Measurements from ENCODE around the gene NAV3. TPM values are rescaled to one million over a fixed set of nuclear protein-coding genes. Genes with fewer than 3 reads are reported as not detected.
"Not testable (repeated sequence)": the region's sequence is repeated elsewhere in the genome, so short reads cannot be mapped to it uniquely, and the experiment has no call there.

The NAV3 gene
- polyA plus RNA-seq, 1 of the 3 experiments (the other 2 are of a cell fraction) = 10.5 TPM

GRCh38 chr12:78249578-78249977 is 418.9 kb downstream of the NAV3 start:
- POLR2A ChIA-PET = no interaction called here
- Histone ChIP-seq H3F3A (replicated peaks; ENCODE audit: insufficient read depth) (peaks cover 6% of the 10 kb centered on the region), H3K27me3 (ENCODE audit: insufficient read depth) (no peaks in the 10 kb centered on the region), H2AFZ (ENCODE audit: low read depth) (no peak overlapping the region), H3K9me3 (no peaks in the 10 kb centered on the region), H3K4me2 (no peak overlapping the region), H3K4me1 (ENCODE audit: control insufficient read depth in 1 of 2, insufficient read depth in 2 of 2, low read depth in 1 of 2, low read length in 1 of 2) (no peaks in the 10 kb centered on the region), H3K36me3 (replicated peaks in 1 of 2; ENCODE audit: control insufficient read depth in 1 of 2, insufficient read depth in 2 of 2, low read length in 1 of 2) (no peaks in the 10 kb centered on the region), H3K79me2 (ENCODE audit: insufficient read depth) (no peaks in the 10 kb centered on the region), H4K20me1 (ENCODE audit: insufficient read depth) (no peaks in the 10 kb centered on the region), H3K27ac (ENCODE audit: low read depth in 2 of 2, low read length in 1 of 2) (no peak overlapping the region), H3K9ac (no peak overlapping the region), H3K4me3 (ENCODE audit: low read depth in 2 of 2, low read length in 1 of 2) (no peak overlapping the region), H3K9me2 (no peaks in the 10 kb centered on the region)
- WGBS (ENCODE audit: low lambda C conversion rate) = 55% methylated on average over 3 of the region's 3 CpGs
- no peak for TF ChIP-seq FOSL2 (IDR thresholded peaks at IDR 0.05; ENCODE audit: borderline replicate concordance, low read depth)
- TF ChIP-seq EZH2phosphoT487 (IDR thresholded peaks at IDR 0.05; ENCODE audit: borderline replicate concordance, low read depth) = no peak
- no peak for TF ChIP-seq SMC3 (IDR thresholded peaks at IDR 0.05; ENCODE audit: low read depth, low read length)
- no peak for TF ChIP-seq CHD2 (IDR thresholded peaks at IDR 0.05; ENCODE audit: low read length, partially characterized antibody)
- no peak for TF ChIP-seq MEF2A (IDR thresholded peaks at IDR 0.05; ENCODE audit: borderline replicate concordance, low read depth)
- no peak for TF ChIP-seq USF1 (IDR thresholded peaks at IDR 0.05; ENCODE audit: borderline replicate concordance, low read depth)
- no peak for TF ChIP-seq CTCF (IDR thresholded peaks at IDR 0.05)
- no peak for TF ChIP-seq MXI1 (IDR thresholded peaks at IDR 0.05; ENCODE audit: low read depth, low read length)
- TF ChIP-seq, protein P1, sequence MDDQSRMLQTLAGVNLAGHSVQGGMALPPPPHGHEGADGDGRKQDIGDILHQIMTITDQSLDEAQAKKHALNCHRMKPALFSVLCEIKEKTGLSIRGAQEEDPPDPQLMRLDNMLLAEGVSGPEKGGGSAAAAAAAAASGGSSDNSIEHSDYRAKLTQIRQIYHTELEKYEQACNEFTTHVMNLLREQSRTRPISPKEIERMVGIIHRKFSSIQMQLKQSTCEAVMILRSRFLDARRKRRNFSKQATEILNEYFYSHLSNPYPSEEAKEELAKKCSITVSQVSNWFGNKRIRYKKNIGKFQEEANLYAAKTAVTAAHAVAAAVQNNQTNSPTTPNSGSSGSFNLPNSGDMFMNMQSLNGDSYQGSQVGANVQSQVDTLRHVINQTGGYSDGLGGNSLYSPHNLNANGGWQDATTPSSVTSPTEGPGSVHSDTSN (IDR thresholded peaks at IDR 0.05) = no peak
- TF ChIP-seq FOXM1 (IDR thresholded peaks at IDR 0.05; ENCODE audit: low read depth) = no peak
- TF ChIP-seq, protein P2, sequence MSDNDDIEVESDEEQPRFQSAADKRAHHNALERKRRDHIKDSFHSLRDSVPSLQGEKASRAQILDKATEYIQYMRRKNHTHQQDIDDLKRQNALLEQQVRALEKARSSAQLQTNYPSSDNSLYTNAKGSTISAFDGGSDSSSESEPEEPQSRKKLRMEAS (IDR thresholded peaks at IDR 0.05; ENCODE audit: low read depth) = no peak
- no peak for TF ChIP-seq NFIC (IDR thresholded peaks at IDR 0.05; ENCODE audit: borderline replicate concordance)
- no peak for TF ChIP-seq TAF1 (IDR thresholded peaks at IDR 0.05; ENCODE audit: borderline replicate concordance, low read depth, low read length)
- DNase-seq = no peak
- CTCF ChIA-PET = no interaction called here

DNA sequence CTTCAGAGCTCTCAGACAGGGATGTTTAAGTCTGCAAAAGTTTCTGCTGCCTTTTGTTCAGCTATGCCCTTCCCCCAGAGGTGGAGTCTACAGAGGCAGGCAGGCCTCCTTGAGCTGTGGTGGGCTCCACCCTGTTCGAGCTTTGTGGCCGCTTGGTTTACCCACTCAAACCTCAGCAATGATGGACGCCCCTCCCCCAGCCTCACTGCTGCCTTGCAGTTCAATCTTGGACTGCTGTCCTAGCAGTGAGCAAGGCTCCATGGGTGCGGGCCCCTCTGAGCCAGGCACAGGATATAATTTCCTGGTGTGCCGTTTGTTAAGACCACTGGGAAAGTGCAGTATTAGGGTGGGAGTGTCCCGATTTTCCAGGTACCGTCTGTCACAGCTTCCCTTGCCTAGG is 427.0 kb downstream of the NAV3 start:
- CTCF ChIA-PET; H3K27ac ChIP-seq (ENCODE audit: low read depth in 2 of 2, low read length in 1 of 2); DNase-seq; H4K20me1 ChIP-seq (ENCODE audit: insufficient read depth); H3K27me3 ChIP-seq (ENCODE audit: insufficient read depth); H3K4me3 ChIP-seq (ENCODE audit: low read depth in 2 of 2, low read length in 1 of 2); H3K36me3 ChIP-seq (replicated peaks in 1 of 2; ENCODE audit: control insufficient read depth in 1 of 2, insufficient read depth in 2 of 2, low read length in 1 of 2); H3K9me2 ChIP-seq; H2AFZ ChIP-seq (ENCODE audit: low read depth); H3K9ac ChIP-seq; POLR2A ChIA-PET; H3K4me2 ChIP-seq; H3K4me1 ChIP-seq (ENCODE audit: control insufficient read depth in 1 of 2, insufficient read depth in 2 of 2, low read depth in 1 of 2, low read length in 1 of 2); H3K9me3 ChIP-seq; H3F3A ChIP-seq (replicated peaks; ENCODE audit: insufficient read depth); H3K79me2 ChIP-seq (ENCODE audit: insufficient read depth): not testable (repeated sequence)
- WGBS (ENCODE audit: low lambda C conversion rate) = 73% methylated on average over 4 of the region's 7 CpGs
